ENCODE results near the gene GLT1D1.
"Not testable (repeated sequence)": the region's sequence is repeated elsewhere in the genome, so short reads cannot be mapped to it uniquely, and the experiment has no call there.

GLT1D1 gene

GRCh38 chr12:128842579-128842978, 10.7 kb upstream of the GLT1D1 start:
- no peaks in the 10 kb centered on the region for H3K4me1 ChIP-seq (ENCODE audit: control insufficient read depth in 1 of 2, insufficient read depth in 2 of 2, low read length in 2 of 2)

GRCh38 chr12:128843538-128843937, 9.7 kb upstream of the GLT1D1 start:
- no peak for DNase-seq
- no peak overlapping the region for H4K12ac ChIP-seq (ENCODE audit: low read depth, low read length)
- no peak overlapping the region for H2AFZ ChIP-seq (ENCODE audit: insufficient read depth, low read length, poor library complexity)
- no peak overlapping the region for H4K91ac ChIP-seq (ENCODE audit: low read depth, low read length)
- H3K4ac ChIP-seq (ENCODE audit: low read depth, low read length): no peak overlapping the region
- H2BK12ac ChIP-seq (ENCODE audit: low read length): no peak overlapping the region
- no peak overlapping the region for H2BK120ac ChIP-seq (ENCODE audit: insufficient read depth, low read length, poor library complexity)
- WGBS (ENCODE audit: extremely low coverage, insufficient coverage, insufficient read length): no CpG with 5 or more reads among the region's 4 CpGs
- H3K27me3 ChIP-seq (ENCODE audit: insufficient read depth, low read length): no peaks in the 10 kb centered on the region
- H3K18ac ChIP-seq (ENCODE audit: low read length): no peak overlapping the region
- H3K36me3 ChIP-seq (ENCODE audit: control insufficient read depth in 1 of 2, insufficient read depth in 2 of 2, low read length in 2 of 2): no peaks in the 10 kb centered on the region
- no peaks in the 10 kb centered on the region for H3K4me1 ChIP-seq (ENCODE audit: control insufficient read depth in 1 of 2, insufficient read depth in 2 of 2, low read length in 2 of 2)
- no peak overlapping the region for H2BK5ac ChIP-seq (ENCODE audit: low read depth, low read length, poor library complexity)
- H3K27ac ChIP-seq (ENCODE audit: low read depth, low read length): no peak overlapping the region
- no peak overlapping the region for H2AK5ac ChIP-seq (ENCODE audit: low read length)
- no peak overlapping the region for H3K14ac ChIP-seq (ENCODE audit: low read length)
- H3K4me3 ChIP-seq (ENCODE audit: low read depth, low read length): no peak overlapping the region
- H3K9ac ChIP-seq (ENCODE audit: low read length): no peak overlapping the region
- H3K9me3 ChIP-seq (ENCODE audit: insufficient read depth, low read depth, low read length): peaks cover 2% of the 10 kb centered on the region
- no peak overlapping the region for H3K23ac ChIP-seq (ENCODE audit: low read length)
- H3K79me2 ChIP-seq (ENCODE audit: control insufficient read depth, insufficient read depth, low read length, poor library complexity): no peaks in the 10 kb centered on the region
- H3K79me1 ChIP-seq (ENCODE audit: low read length): no peaks in the 10 kb centered on the region
- H3K4me2 ChIP-seq (ENCODE audit: low read length): no peak overlapping the region
- no peak overlapping the region for H4K8ac ChIP-seq (ENCODE audit: low read depth, low read length)

More at GRCh38 chr12:128842579-128842978, 10.7 kb upstream of the GLT1D1 start:
- Histone ChIP-seq H4K12ac (ENCODE audit: low read depth, low read length) (no peak overlapping the region), H3K79me1 (ENCODE audit: low read length) (no peaks in the 10 kb centered on the region), H3K36me3 (ENCODE audit: control insufficient read depth in 1 of 2, insufficient read depth in 2 of 2, low read length in 2 of 2) (no peaks in the 10 kb centered on the region), H2BK12ac (ENCODE audit: low read length) (no peak overlapping the region), H3K27ac (ENCODE audit: low read depth, low read length) (no peak overlapping the region), H3K79me2 (ENCODE audit: control insufficient read depth, insufficient read depth, low read length, poor library complexity) (no peaks in the 10 kb centered on the region), H3K14ac (ENCODE audit: low read length) (no peak overlapping the region), H3K4ac (ENCODE audit: low read depth, low read length) (no peak overlapping the region), H3K23ac (ENCODE audit: low read length) (no peak overlapping the region), H3K4me2 (ENCODE audit: low read length) (no peak overlapping the region), H3K18ac (ENCODE audit: low read length) (no peak overlapping the region), H3K9me3 (ENCODE audit: insufficient read depth, low read depth, low read length) (no peaks in the 10 kb centered on the region), H2BK120ac (ENCODE audit: insufficient read depth, low read length, poor library complexity) (no peak overlapping the region), H4K91ac (ENCODE audit: low read depth, low read length) (no peak overlapping the region), H3K27me3 (ENCODE audit: insufficient read depth, low read length) (no peaks in the 10 kb centered on the region), H2AFZ (ENCODE audit: insufficient read depth, low read length, poor library complexity) (no peak overlapping the region), H4K8ac (ENCODE audit: low read depth, low read length) (no peak overlapping the region), H3K9ac (ENCODE audit: low read length) (no peak overlapping the region), H3K4me3 (ENCODE audit: low read depth, low read length) (no peak overlapping the region), H2AK5ac (ENCODE audit: low read length) (no peak overlapping the region), H2BK5ac (ENCODE audit: low read depth, low read length, poor library complexity) (no peak overlapping the region)
- no CpG with 5 or more reads among the region's 11 CpGs for WGBS (ENCODE audit: extremely low coverage, insufficient coverage, insufficient read length)
- DNase-seq: no peak

- Histone ChIP-seq H4K91ac (ENCODE audit: low read depth, low read length) (no peak overlapping the region), H3K4me2 (ENCODE audit: low read length) (no peak overlapping the region), H3K79me2 (ENCODE audit: control insufficient read depth, insufficient read depth, low read length, poor library complexity) (no peaks in the 10 kb centered on the region), H3K18ac (ENCODE audit: low read length) (no peak overlapping the region), H2BK5ac (ENCODE audit: low read depth, low read length, poor library complexity) (no peak overlapping the region), H3K36me3 (ENCODE audit: control insufficient read depth in 1 of 2, insufficient read depth in 2 of 2, low read length in 2 of 2) (no peaks in the 10 kb centered on the region), H3K9me3 (ENCODE audit: insufficient read depth, low read depth, low read length) (peaks cover 2% of the 10 kb centered on the region), H4K8ac (ENCODE audit: low read depth, low read length) (no peak overlapping the region), H3K23ac (ENCODE audit: low read length) (no peak overlapping the region), H3K27ac (ENCODE audit: low read depth, low read length) (no peak overlapping the region), H3K4ac (ENCODE audit: low read depth, low read length) (no peak overlapping the region), H2BK120ac (ENCODE audit: insufficient read depth, low read length, poor library complexity) (no peak overlapping the region), H3K4me1 (ENCODE audit: control insufficient read depth in 1 of 2, insufficient read depth in 2 of 2, low read length in 2 of 2) (no peaks in the 10 kb centered on the region), H3K4me3 (ENCODE audit: low read depth, low read length) (no peak overlapping the region), H3K9ac (ENCODE audit: low read length) (no peak overlapping the region), H3K79me1 (ENCODE audit: low read length) (no peaks in the 10 kb centered on the region), H3K27me3 (ENCODE audit: insufficient read depth, low read length) (no peaks in the 10 kb centered on the region), H2AFZ (ENCODE audit: insufficient read depth, low read length, poor library complexity) (no peak overlapping the region), H2BK12ac (ENCODE audit: low read length) (no peak overlapping the region), H2AK5ac (ENCODE audit: low read length) (no peak overlapping the region), H4K12ac (ENCODE audit: low read depth, low read length) (no peak overlapping the region), H3K14ac (ENCODE audit: low read length) (no peak overlapping the region)
- WGBS (ENCODE audit: extremely low coverage, insufficient coverage, insufficient read length): no CpG with 5 or more reads among the region's 11 CpGs
- DNase-seq: peak in 1 of 2 donors; percentile 13
These were observed 9.1 kb upstream of the GLT1D1 start for GRCh38 chr12:128844031-128844635.

GRCh38 chr12:128846671-128847070, 6.6 kb upstream of the GLT1D1 start:
- no CpG with 5 or more reads among the region's 27 CpGs for WGBS (ENCODE audit: extremely low coverage, insufficient coverage, insufficient read length)
- not testable (repeated sequence) for H3K4me2 ChIP-seq (ENCODE audit: low read length)

More at GRCh38 chr12:128846671-128847070, 6.6 kb upstream of the GLT1D1 start:
- H2BK5ac ChIP-seq (ENCODE audit: low read depth, low read length, poor library complexity); H3K27me3 ChIP-seq (ENCODE audit: insufficient read depth, low read length); H4K91ac ChIP-seq (ENCODE audit: low read depth, low read length); H3K36me3 ChIP-seq (ENCODE audit: control insufficient read depth in 1 of 2, insufficient read depth in 2 of 2, low read length in 2 of 2); H3K23ac ChIP-seq (ENCODE audit: low read length); H3K79me2 ChIP-seq (ENCODE audit: control insufficient read depth, insufficient read depth, low read length, poor library complexity); H3K9me3 ChIP-seq (ENCODE audit: insufficient read depth, low read depth, low read length); H4K12ac ChIP-seq (ENCODE audit: low read depth, low read length); H3K4me3 ChIP-seq (ENCODE audit: low read depth, low read length); H2BK12ac ChIP-seq (ENCODE audit: low read length); DNase-seq; H2AK5ac ChIP-seq (ENCODE audit: low read length); H3K27ac ChIP-seq (ENCODE audit: low read depth, low read length); H2AFZ ChIP-seq (ENCODE audit: insufficient read depth, low read length, poor library complexity); H2BK120ac ChIP-seq (ENCODE audit: insufficient read depth, low read length, poor library complexity); H3K14ac ChIP-seq (ENCODE audit: low read length); H3K4me1 ChIP-seq (ENCODE audit: control insufficient read depth in 1 of 2, insufficient read depth in 2 of 2, low read length in 2 of 2); H4K8ac ChIP-seq (ENCODE audit: low read depth, low read length); H3K9ac ChIP-seq (ENCODE audit: low read length); H3K4ac ChIP-seq (ENCODE audit: low read depth, low read length); H3K18ac ChIP-seq (ENCODE audit: low read length); H3K79me1 ChIP-seq (ENCODE audit: low read length): not testable (repeated sequence)

Measured in trophoblast cell (in vitro differentiated cells and primary cell).